Sigmoid colon (tissue), 4 donors: Measurements from ENCODE around the gene IVNS1ABP.

Source experiments
- CTCF ChIP-seq, 4 experiments: fragments of 450-650 bp in 3 of 4; fragments of 200-600 bp in 1 of 4; IDR thresholded peaks; one replicate each; pipeline ENCODE4 v1.5.1; 2016 to 2019; ENCODE audit warnings: antibody characterized with exemption in 4 of 4, mild to moderate bottlenecking in 3 of 4, moderate library complexity in 2 of 4
- EP300 ChIP-seq, 4 donors: sonication (generic); formaldehyde crosslinking; IDR thresholded peaks; one replicate each; pipeline ENCODE4 v1.6.1; 2017; ENCODE audit warnings: antibody characterized with exemption in 4 of 4
- POLR2A ChIP-seq, 2 donors: fragments of 450-650 bp; IDR thresholded peaks; one replicate each; pipeline ENCODE4 v1.6.1; 2016; ENCODE audit warnings: antibody characterized with exemption in 2 of 2, mild to moderate bottlenecking in 2 of 2, moderate library complexity in 2 of 2
- POLR2AphosphoS5 ChIP-seq, 4 donors: sonication (generic); formaldehyde crosslinking; IDR thresholded peaks; one replicate each; pipeline ENCODE4 v1.6.1; 2017; ENCODE audit warnings: antibody characterized with exemption in 4 of 4

GRCh38 chr1:185268352-185268751 is 48.7 kb downstream of the IVNS1ABP start:
- no peak for TF ChIP-seq CTCF (IDR thresholded peaks at IDR 0.05)
- no peak for TF ChIP-seq POLR2AphosphoS5 (IDR thresholded peaks at IDR 0.05)
- no peak for TF ChIP-seq POLR2A (IDR thresholded peaks at IDR 0.05)
- no peak for TF ChIP-seq EP300 (IDR thresholded peaks at IDR 0.05)
